Measurements from ENCODE around the gene EMC10. TPM values are rescaled to one million over a fixed set of nuclear protein-coding genes. Genes with fewer than 3 reads are reported as not detected.

The EMC10 gene
- total RNA-seq, 1 experiment from 2014 or later, result 109 TPM

DNA sequence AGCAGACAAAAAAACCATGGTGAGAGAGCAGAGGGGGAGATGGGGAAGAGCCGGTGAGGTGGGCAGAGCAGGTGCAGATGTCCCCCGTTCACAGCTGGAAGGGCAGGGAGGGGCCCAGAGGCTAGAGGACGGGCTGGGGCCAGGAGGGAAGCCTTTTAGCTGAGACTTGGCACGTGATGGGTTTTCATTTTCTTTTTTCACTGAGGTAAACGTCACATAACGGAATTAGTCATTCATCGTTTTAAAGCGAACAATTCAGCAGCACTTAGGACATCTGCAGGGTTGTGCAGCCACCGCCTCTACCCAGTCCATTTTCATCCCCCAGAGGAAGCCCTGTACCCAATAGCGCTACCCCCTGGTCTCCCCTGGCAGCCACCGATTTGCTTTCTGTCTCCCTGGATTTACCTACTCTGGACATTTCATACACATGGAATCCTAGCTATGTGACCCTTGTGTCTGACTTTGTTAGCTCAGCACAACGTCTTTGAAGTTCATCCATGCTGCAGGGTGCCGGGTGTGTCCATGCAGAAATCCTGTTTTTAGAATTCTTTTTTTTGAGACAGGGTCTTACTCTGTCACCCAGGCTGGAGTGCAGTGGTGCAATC, 16.0 kb upstream of the EMC10 start:
- Histone ChIP-seq H3K9ac (ENCODE audit: extremely low read depth, insufficient read length, low read length) (no peak overlapping the region), H2BK15ac (ENCODE audit: low read depth, low read length) (no peak overlapping the region), H2AK5ac (ENCODE audit: insufficient read length, low read length) (no peak overlapping the region), H3K56ac (ENCODE audit: insufficient read length, low read depth, low read length) (no peak overlapping the region), H3K27me3 (ENCODE audit: insufficient read depth, low read length) (no peaks in the 10 kb centered on the region), H3K18ac (ENCODE audit: insufficient read length, low read depth, low read length) (no peak overlapping the region), H2BK5ac (ENCODE audit: insufficient read length, low read length) (no peak overlapping the region), H2BK120ac (ENCODE audit: low read depth, low read length, poor library complexity, severe bottlenecking) (no peak overlapping the region), H3K4ac (ENCODE audit: low read depth, low read length) (no peak overlapping the region), H4K91ac (ENCODE audit: insufficient read length, low read depth, low read length) (no peak overlapping the region), H4K5ac (ENCODE audit: insufficient read length, low read depth, low read length) (no peak overlapping the region), H2BK20ac (ENCODE audit: low read depth, low read length, poor library complexity, severe bottlenecking) (no peak overlapping the region), H3K23ac (ENCODE audit: insufficient read length, low read depth, low read length) (no peak overlapping the region), H2AFZ (ENCODE audit: low read length) (no peak overlapping the region), H3K4me1 (ENCODE audit: insufficient read depth, low read length) (no peaks in the 10 kb centered on the region), H3T11ph (ENCODE audit: low read length) (no peak overlapping the region), H3K79me2 (ENCODE audit: insufficient read depth, low read length) (no peaks in the 10 kb centered on the region), H3K79me1 (ENCODE audit: insufficient read depth, low read depth, low read length, poor library complexity, severe bottlenecking) (no peaks in the 10 kb centered on the region), H3K4me2 (ENCODE audit: insufficient read depth, insufficient read length, low read length) (no peak overlapping the region), H3K14ac (ENCODE audit: insufficient read depth, low read length) (no peak overlapping the region), H3K27ac (ENCODE audit: insufficient read length, low read depth, low read length) (no peak overlapping the region), H2BK12ac (ENCODE audit: insufficient read length, low read depth, low read length) (no peak overlapping the region), H4K8ac (replicated peaks; ENCODE audit: insufficient read length, low read depth, low read length) (no peak overlapping the region), H4K20me1 (ENCODE audit: control insufficient read depth, insufficient read depth, insufficient read length) (no peaks in the 10 kb centered on the region), H3K23me2 (ENCODE audit: insufficient read length, low read depth, low read length, poor library complexity, severe bottlenecking) (no peaks in the 10 kb centered on the region), H3K9me3 (ENCODE audit: control insufficient read depth, low read depth, low read length) (no peaks in the 10 kb centered on the region)
- TF ChIP-seq, protein P1, sequence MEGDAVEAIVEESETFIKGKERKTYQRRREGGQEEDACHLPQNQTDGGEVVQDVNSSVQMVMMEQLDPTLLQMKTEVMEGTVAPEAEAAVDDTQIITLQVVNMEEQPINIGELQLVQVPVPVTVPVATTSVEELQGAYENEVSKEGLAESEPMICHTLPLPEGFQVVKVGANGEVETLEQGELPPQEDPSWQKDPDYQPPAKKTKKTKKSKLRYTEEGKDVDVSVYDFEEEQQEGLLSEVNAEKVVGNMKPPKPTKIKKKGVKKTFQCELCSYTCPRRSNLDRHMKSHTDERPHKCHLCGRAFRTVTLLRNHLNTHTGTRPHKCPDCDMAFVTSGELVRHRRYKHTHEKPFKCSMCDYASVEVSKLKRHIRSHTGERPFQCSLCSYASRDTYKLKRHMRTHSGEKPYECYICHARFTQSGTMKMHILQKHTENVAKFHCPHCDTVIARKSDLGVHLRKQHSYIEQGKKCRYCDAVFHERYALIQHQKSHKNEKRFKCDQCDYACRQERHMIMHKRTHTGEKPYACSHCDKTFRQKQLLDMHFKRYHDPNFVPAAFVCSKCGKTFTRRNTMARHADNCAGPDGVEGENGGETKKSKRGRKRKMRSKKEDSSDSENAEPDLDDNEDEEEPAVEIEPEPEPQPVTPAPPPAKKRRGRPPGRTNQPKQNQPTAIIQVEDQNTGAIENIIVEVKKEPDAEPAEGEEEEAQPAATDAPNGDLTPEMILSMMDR (conservative IDR thresholded peaks at IDR 0.05), result peak; percentile 21; the same call in 2 of the 3 replicates
- no peaks in the 10 kb centered on the region; a peak in 1 of 5 replicates for H3K9me3 Mint-ChIP-seq
- peaks cover 0 to 3% (median 2%) of the 10 kb centered on the region in 3 experiments; a peak in 2 of 7 replicates for H3K36me3 Mint-ChIP-seq (ENCODE audit: insufficient read depth in 1 of 3, low read depth in 3 of 3)
- no CpG with 5 or more reads among the region's 13 CpGs for WGBS (ENCODE audit: extremely low coverage, insufficient read length, low lambda C conversion rate)
- peaks cover 2 to 5% of the 10 kb centered on the region in 2 experiments for H3K4me1 Mint-ChIP-seq
- H3K27me3 Mint-ChIP-seq (ENCODE audit: low read depth), result peaks cover 15% of the 10 kb centered on the region
- DNase-seq, result no peak
- H3K4me3 Mint-ChIP-seq, result peak overlapping the region in 1 of 2 experiments; percentile 25; a peak in 1 of 5 replicates
- H3K27ac Mint-ChIP-seq, result no peak overlapping the region; a peak in 2 of 7 replicates
